Activated CD8-positive, alpha-beta T cell treated with anti-CD3 and anti-CD28 coated beads for 36 hours (primary cell): Measurements from ENCODE around the gene COL4A5. TPM values are rescaled to one million over a fixed set of nuclear protein-coding genes. Genes with fewer than 3 reads are reported as not detected.

Experiments
- ATAC-seq: fragments of 200-7000 bp; cut with Tn5 transposase; one replicate; pipeline ENCODE4 v1.10.0; 2021; ENCODE audit warnings: mild to moderate bottlenecking, moderate library complexity
- CTCF ChIA-PET: fragments of 350-600 bp; sonication (Branson Sonifier 250); formaldehyde crosslinking; loops from one replicate; lab custom pipeline; 2021; ENCODE audit warnings: antibody characterized with exemption; lab: Charles Lee
- POLR2A ChIA-PET: fragments of 350-600 bp; sonication (Branson Sonifier 250); formaldehyde crosslinking; loops from one replicate; lab custom pipeline; 2021; ENCODE audit warnings: antibody characterized with exemption; lab: Charles Lee
- DNase-seq: peaks from one replicate; pipeline ENCODE4 v3.0.0-alpha.2; 2020
- H3K27ac Mint-ChIP-seq: one replicate; pipeline ENCODE4 v1.8.0; 2021; ENCODE audit warnings: mild to moderate bottlenecking, mixed read lengths
- H3K27me3 Mint-ChIP-seq: one replicate; pipeline ENCODE4 v1.8.0; 2021; ENCODE audit warnings: mixed read lengths
- H3K36me3 Mint-ChIP-seq: one replicate; pipeline ENCODE4 v1.8.0; 2021; ENCODE audit warnings: low read depth, mixed read lengths
- H3K4me1 Mint-ChIP-seq: one replicate; pipeline ENCODE4 v1.8.0; 2021; ENCODE audit warnings: low read depth, mixed read lengths
- H3K4me3 Mint-ChIP-seq: one replicate; pipeline ENCODE4 v1.8.0; 2021; ENCODE audit warnings: mild to moderate bottlenecking, moderate library complexity, mixed read lengths
- H3K9me3 Mint-ChIP-seq: one replicate; pipeline ENCODE4 v1.8.0; 2021; ENCODE audit warnings: mixed read lengths
- intact Hi-C: fragments of 100-400 bp; cut with micrococcal nuclease; formaldehyde crosslinking; loops from one replicate; pipeline ENCODE4 v1.10.0; 2022
- total RNA-seq, 2 experiments: library from RNA; stranded (reverse); gene quantifications; one replicate each; pipeline ENCODE4 v1.2.3, GENCODE V29; 2021
- TF ChIP-seq, protein P1 (sequence below): fragments of 200-600 bp; IDR thresholded peaks from one replicate; pipeline ENCODE4 v1.8.0; 2022; ENCODE audit warnings: antibody characterized with exemption, mild to moderate bottlenecking

The COL4A5 gene
- total RNA-seq, 2 experiments from 2014 or later = not detected

DNA sequence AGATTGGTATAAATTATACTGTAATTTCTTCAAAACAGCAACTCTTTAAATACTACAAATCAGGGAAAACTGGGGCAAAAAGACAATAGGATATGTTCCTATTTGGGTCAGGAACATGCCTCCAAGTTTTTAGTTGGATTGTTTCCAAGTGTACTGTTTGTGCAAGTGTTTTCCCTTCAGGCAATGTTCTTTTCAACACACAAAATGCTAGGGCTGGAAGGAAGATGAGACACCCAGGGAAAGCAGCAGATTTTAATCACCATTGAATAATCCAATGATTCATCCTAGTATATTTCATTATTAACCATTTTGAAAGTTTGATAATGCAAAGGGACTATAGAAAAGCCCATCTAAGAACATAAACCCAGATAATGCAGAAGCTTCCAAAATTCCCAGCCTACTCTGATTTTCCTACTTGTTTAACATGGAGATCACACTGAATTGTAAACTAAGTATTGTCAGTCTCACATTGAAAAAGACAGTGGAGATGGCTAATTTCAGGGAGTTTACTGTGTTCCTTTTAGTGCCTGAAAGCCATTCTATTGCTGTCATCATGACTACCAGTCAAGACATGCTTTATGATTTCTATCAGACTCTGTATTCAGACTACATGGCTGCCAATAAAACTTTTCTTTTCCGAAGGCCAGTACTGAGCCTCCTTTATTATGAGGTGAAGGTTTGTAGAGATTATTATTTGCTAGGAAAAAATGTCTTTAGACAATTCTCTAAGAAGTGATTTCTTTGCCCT lies 40.0 kb upstream of the COL4A5 start:
- TF ChIP-seq, protein P1, sequence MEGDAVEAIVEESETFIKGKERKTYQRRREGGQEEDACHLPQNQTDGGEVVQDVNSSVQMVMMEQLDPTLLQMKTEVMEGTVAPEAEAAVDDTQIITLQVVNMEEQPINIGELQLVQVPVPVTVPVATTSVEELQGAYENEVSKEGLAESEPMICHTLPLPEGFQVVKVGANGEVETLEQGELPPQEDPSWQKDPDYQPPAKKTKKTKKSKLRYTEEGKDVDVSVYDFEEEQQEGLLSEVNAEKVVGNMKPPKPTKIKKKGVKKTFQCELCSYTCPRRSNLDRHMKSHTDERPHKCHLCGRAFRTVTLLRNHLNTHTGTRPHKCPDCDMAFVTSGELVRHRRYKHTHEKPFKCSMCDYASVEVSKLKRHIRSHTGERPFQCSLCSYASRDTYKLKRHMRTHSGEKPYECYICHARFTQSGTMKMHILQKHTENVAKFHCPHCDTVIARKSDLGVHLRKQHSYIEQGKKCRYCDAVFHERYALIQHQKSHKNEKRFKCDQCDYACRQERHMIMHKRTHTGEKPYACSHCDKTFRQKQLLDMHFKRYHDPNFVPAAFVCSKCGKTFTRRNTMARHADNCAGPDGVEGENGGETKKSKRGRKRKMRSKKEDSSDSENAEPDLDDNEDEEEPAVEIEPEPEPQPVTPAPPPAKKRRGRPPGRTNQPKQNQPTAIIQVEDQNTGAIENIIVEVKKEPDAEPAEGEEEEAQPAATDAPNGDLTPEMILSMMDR = no peak
- intact Hi-C loops = no loop called here
- DNase-seq (no peak), ATAC-seq (no peak)
- Mint-ChIP-seq H3K27me3 (no peaks in the 10 kb centered on the region), H3K9me3 (no peaks in the 10 kb centered on the region), H3K4me1 (no peaks in the 10 kb centered on the region), H3K4me3 (no peak overlapping the region), H3K36me3 (no peaks in the 10 kb centered on the region), H3K27ac (no peak overlapping the region)
- POLR2A ChIA-PET = no interaction called here
- CTCF ChIA-PET = no interaction called here

DNA sequence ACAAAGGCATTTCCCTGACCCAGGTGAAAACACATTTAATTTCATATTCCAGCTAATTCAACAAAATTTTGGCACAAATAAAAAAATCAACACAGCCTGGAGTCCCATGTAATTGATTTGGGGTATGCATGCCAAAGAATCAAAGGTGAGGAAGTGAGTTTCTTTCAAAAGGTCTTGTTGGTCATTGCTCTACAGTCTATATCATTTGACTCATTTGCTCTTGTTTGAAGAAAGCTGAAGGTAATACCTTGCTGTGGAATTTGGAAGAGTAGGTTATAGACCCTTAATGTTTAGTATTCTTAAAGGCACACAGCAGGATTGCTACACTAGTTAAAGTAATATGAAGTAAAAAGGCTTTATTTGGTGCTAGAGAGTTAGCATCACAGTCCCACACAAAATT lies 26.9 kb upstream of the COL4A5 start:
- intact Hi-C loops = no loop called here
- TF ChIP-seq, protein P1 = no peak
- Mint-ChIP-seq H3K36me3 (no peaks in the 10 kb centered on the region), H3K4me1 (no peaks in the 10 kb centered on the region), H3K27ac (no peak overlapping the region), H3K9me3 (no peaks in the 10 kb centered on the region), H3K27me3 (no peaks in the 10 kb centered on the region), H3K4me3 (no peak overlapping the region)
- ChIA-PET CTCF (no interaction called here), POLR2A (no interaction called here)
- DNase-seq (no peak), ATAC-seq (no peak)

DNA sequence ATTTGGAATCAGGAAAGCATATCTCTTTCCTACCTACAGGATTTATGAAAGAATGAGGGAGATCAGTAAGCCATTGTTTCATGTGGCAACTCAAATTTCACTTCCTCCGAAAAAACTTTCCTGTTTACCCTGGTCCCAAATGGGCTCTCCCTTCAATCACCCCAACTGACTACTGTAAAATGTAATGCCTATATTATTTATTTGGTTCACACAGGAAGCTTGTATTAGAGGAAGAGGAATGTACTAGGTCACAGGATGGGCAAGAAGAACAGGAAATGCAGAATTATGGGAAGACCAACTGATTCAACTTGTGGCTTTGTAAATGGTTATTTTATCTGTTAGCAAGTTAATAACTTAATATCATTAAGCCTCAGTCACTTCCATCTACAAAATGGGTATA lies 24.5 kb upstream of the COL4A5 start:
- no peak for ATAC-seq
- no peak for DNase-seq
- H3K27ac Mint-ChIP-seq = no peak overlapping the region
- no peaks in the 10 kb centered on the region for H3K36me3 Mint-ChIP-seq
- no peaks in the 10 kb centered on the region for H3K4me1 Mint-ChIP-seq
- intact Hi-C loops = no loop called here
- H3K4me3 Mint-ChIP-seq = no peak overlapping the region
- TF ChIP-seq, protein P1 = no peak
- ChIA-PET POLR2A (no interaction called here), CTCF (no interaction called here)
- no peaks in the 10 kb centered on the region for H3K27me3 Mint-ChIP-seq
- no peaks in the 10 kb centered on the region for H3K9me3 Mint-ChIP-seq

DNA sequence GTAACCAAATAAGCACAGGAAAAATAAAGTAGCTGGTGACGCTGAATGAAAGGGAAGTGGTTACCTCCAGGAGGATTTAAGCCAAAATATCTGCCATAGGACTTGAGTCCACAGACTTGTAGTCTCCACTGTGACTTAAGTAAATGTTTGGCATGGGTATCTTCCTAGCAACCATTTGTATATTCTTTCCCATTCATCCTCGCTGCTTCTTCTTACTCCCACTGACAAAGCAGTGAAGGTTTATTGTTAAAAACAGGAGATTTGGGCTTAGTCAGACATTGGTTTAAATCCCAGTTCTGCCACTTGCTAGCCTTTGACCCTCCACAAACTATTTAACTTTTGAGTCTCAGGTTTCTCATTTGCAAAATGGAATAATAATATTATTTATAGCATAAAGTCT lies 23.7 kb upstream of the COL4A5 start:
- H3K4me3 Mint-ChIP-seq = no peak overlapping the region
- no peaks in the 10 kb centered on the region for H3K9me3 Mint-ChIP-seq
- ChIA-PET POLR2A (no interaction called here), CTCF (no interaction called here)
- ATAC-seq (no peak), DNase-seq (no peak)
- no peak overlapping the region for H3K27ac Mint-ChIP-seq
- intact Hi-C loops = no loop called here
- H3K4me1 Mint-ChIP-seq = no peaks in the 10 kb centered on the region
- TF ChIP-seq, protein P1 = no peak
- H3K27me3 Mint-ChIP-seq = no peaks in the 10 kb centered on the region
- no peaks in the 10 kb centered on the region for H3K36me3 Mint-ChIP-seq

DNA sequence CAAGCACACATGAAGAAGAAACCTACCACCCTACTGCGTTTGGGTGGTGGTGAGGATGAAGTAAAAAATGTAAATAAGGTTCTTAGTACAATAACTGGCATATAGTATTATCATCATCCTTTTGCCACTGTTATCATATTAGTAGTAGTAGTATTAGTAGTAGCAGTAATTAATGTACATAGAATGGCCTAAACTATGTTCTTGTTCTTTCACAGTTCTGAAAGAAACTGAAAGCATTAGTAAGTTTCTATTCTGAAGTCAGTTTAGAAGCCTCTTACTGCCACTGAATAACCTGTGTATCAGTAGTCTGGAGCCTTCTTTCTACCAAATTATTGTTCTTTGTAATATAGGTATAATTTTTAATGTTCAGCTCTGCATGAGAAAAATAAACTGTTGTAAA lies 22.4 kb upstream of the COL4A5 start:
- intact Hi-C loops = no loop called here
- Mint-ChIP-seq H3K4me3 (no peak overlapping the region), H3K9me3 (no peaks in the 10 kb centered on the region), H3K27me3 (no peaks in the 10 kb centered on the region), H3K4me1 (no peaks in the 10 kb centered on the region), H3K36me3 (no peaks in the 10 kb centered on the region), H3K27ac (no peak overlapping the region)
- DNase-seq (no peak), ATAC-seq (no peak)
- ChIA-PET CTCF (no interaction called here), POLR2A (no interaction called here)
- TF ChIP-seq, protein P1 = no peak
